Trophoblast cell (in vitro differentiated cells and primary cell): ENCODE measurements around the gene OLFM1.
"Not testable (repeated sequence)": the region's sequence is repeated elsewhere in the genome, so short reads cannot be mapped to it uniquely, and the experiment has no call there.

Experiments
- DNase-seq, 2 donors: peaks; one replicate each; pipeline ENCODE4 v3.0.0-alpha.2; 2016
- H2AFZ ChIP-seq: 2 replicates; pipeline ENCODE4 v1.6.1; 2013; ENCODE audit warnings: low read length, moderate library complexity, mild to moderate bottlenecking; ENCODE audit not compliant: insufficient read depth, poor library complexity
- H2AK5ac ChIP-seq: 2 replicates; pipeline ENCODE4 v1.6.1; 2013; ENCODE audit warnings: mild to moderate bottlenecking, low read length
- H2BK120ac ChIP-seq: 2 replicates; pipeline ENCODE4 v1.6.1; 2013; ENCODE audit warnings: low read length, mild to moderate bottlenecking, moderate library complexity; ENCODE audit not compliant: insufficient read depth, poor library complexity
- H2BK12ac ChIP-seq: 2 replicates; pipeline ENCODE4 v1.6.1; 2013; ENCODE audit warnings: mild to moderate bottlenecking, low read length, moderate library complexity
- H2BK5ac ChIP-seq: 2 replicates; pipeline ENCODE4 v1.6.1; 2013; ENCODE audit warnings: low read length, low read depth, moderate library complexity, mild to moderate bottlenecking; ENCODE audit not compliant: poor library complexity
- H3K14ac ChIP-seq: 2 replicates; pipeline ENCODE4 v1.6.1; 2013; ENCODE audit warnings: mild to moderate bottlenecking, low read length
- H3K18ac ChIP-seq: 2 replicates; pipeline ENCODE4 v1.6.1; 2013; ENCODE audit warnings: mild to moderate bottlenecking, low read length
- H3K23ac ChIP-seq: 2 replicates; pipeline ENCODE4 v1.6.1; 2013; ENCODE audit warnings: low read length
- H3K27ac ChIP-seq: 2 replicates; pipeline ENCODE4 v1.5.1; 2013; ENCODE audit warnings: low read depth, mild to moderate bottlenecking, inconsistent platforms, low read length, moderate library complexity
- H3K27me3 ChIP-seq: 2 replicates; pipeline ENCODE4 v1.6.1; 2013; ENCODE audit warnings: inconsistent platforms, mild to moderate bottlenecking, low read length, moderate library complexity; ENCODE audit not compliant: insufficient read depth
- H3K36me3 ChIP-seq, 2 experiments: 1 replicate in 1 of 2; 2 replicates in 1 of 2; pipeline ENCODE4 v1.6.1; 2013; ENCODE audit warnings: low read length in 2 of 2, mild to moderate bottlenecking in 2 of 2, moderate library complexity in 1 of 2; ENCODE audit not compliant: insufficient read depth in 2 of 2, control insufficient read depth in 1 of 2
- H3K4ac ChIP-seq: 2 replicates; pipeline ENCODE4 v1.6.1; 2013; ENCODE audit warnings: low read depth, mild to moderate bottlenecking, low read length, moderate library complexity
- H3K4me1 ChIP-seq, 2 experiments: 1 replicate in 1 of 2; 2 replicates in 1 of 2; pipeline ENCODE4 v1.6.1; 2013; ENCODE audit warnings: low read length in 2 of 2, mild to moderate bottlenecking in 2 of 2, moderate library complexity in 1 of 2; ENCODE audit not compliant: insufficient read depth in 2 of 2, control insufficient read depth in 1 of 2
- H3K4me2 ChIP-seq: 2 replicates; pipeline ENCODE4 v1.6.1; 2013; ENCODE audit warnings: inconsistent platforms, mild to moderate bottlenecking, low read length, moderate library complexity
- H3K4me3 ChIP-seq: 2 replicates; pipeline ENCODE4 v1.5.1; 2013; ENCODE audit warnings: mild to moderate bottlenecking, low read depth, low read length, inconsistent platforms
- H3K79me1 ChIP-seq: one replicate; pipeline ENCODE4 v1.6.1; 2013; ENCODE audit warnings: low read length
- H3K79me2 ChIP-seq: 2 replicates; pipeline ENCODE4 v1.6.1; 2013; ENCODE audit warnings: low read length, mild to moderate bottlenecking; ENCODE audit not compliant: control insufficient read depth, insufficient read depth, poor library complexity
- H3K9ac ChIP-seq: 2 replicates; pipeline ENCODE4 v1.6.1; 2013; ENCODE audit warnings: mild to moderate bottlenecking, low read length
- H3K9me3 ChIP-seq: 2 replicates; pipeline ENCODE4 v1.6.1; 2013; ENCODE audit warnings: low read depth, mild to moderate bottlenecking, control low read depth, inconsistent platforms, low read length; ENCODE audit not compliant: insufficient read depth
- H4K12ac ChIP-seq: 2 replicates; pipeline ENCODE4 v1.6.1; 2013; ENCODE audit warnings: low read depth, mild to moderate bottlenecking, low read length, moderate library complexity
- H4K8ac ChIP-seq: 2 replicates; pipeline ENCODE4 v1.6.1; 2013; ENCODE audit warnings: low read depth, mild to moderate bottlenecking, low read length, moderate library complexity
- H4K91ac ChIP-seq: one replicate; pipeline ENCODE4 v1.6.1; 2013; ENCODE audit warnings: low read depth, mild to moderate bottlenecking, low read length, moderate library complexity
- WGBS: extraction: QIAGEN DNeasy Blood & Tissue Kit; methylation state at CpG from one replicate; pipeline ENCODE4 v1.1.7; 2013; ENCODE audit warnings: missing lambda C conversion rate; ENCODE audit not compliant: insufficient read length, insufficient coverage; ENCODE audit errors: extremely low coverage; 5-methylcytosine and 5-hydroxymethylcytosine counted together

Gene OLFM1

GRCh38 chr9:135061441-135061840 lies 26.0 kb upstream of the OLFM1 start:
- Histone ChIP-seq H4K91ac (no peak overlapping the region), H4K8ac (no peak overlapping the region), H3K4ac (no peak overlapping the region), H3K79me2 (no peaks in the 10 kb centered on the region), H3K79me1 (no peaks in the 10 kb centered on the region), H3K14ac (no peak overlapping the region), H3K9ac (no peak overlapping the region), H3K18ac (no peak overlapping the region), H3K9me3 (peaks cover 23% of the 10 kb centered on the region), H3K4me1 (no peaks in the 10 kb centered on the region), H3K27me3 (no peaks in the 10 kb centered on the region), H2BK120ac (no peak overlapping the region), H3K4me2 (no peak overlapping the region), H3K4me3 (no peak overlapping the region), H2AFZ (no peak overlapping the region), H3K23ac (no peak overlapping the region), H3K36me3 (no peaks in the 10 kb centered on the region), H2AK5ac (no peak overlapping the region), H4K12ac (no peak overlapping the region), H2BK12ac (no peak overlapping the region), H2BK5ac (no peak overlapping the region), H3K27ac (no peak overlapping the region)
- DNase-seq = no peak
- WGBS = no CpG with 5 or more reads among the region's 12 CpGs

GRCh38 chr9:135062254-135062653 lies 25.2 kb upstream of the OLFM1 start:
- no peak overlapping the region for H4K91ac ChIP-seq
- DNase-seq = no peak
- WGBS = no CpG with 5 or more reads among the region's 5 CpGs
- no peak overlapping the region for H3K14ac ChIP-seq
- no peak overlapping the region for H3K18ac ChIP-seq
- no peaks in the 10 kb centered on the region for H3K79me1 ChIP-seq
- H2BK120ac ChIP-seq = no peak overlapping the region
- H4K12ac ChIP-seq = no peak overlapping the region
- no peak overlapping the region for H2AFZ ChIP-seq
- no peak overlapping the region for H3K27ac ChIP-seq
- no peak overlapping the region for H2BK5ac ChIP-seq
- H2AK5ac ChIP-seq = no peak overlapping the region
- no peaks in the 10 kb centered on the region for H3K79me2 ChIP-seq
- H3K9ac ChIP-seq = no peak overlapping the region
- H3K4me2 ChIP-seq = no peak overlapping the region
- H2BK12ac ChIP-seq = no peak overlapping the region
- H3K4ac ChIP-seq = no peak overlapping the region
- no peak overlapping the region for H3K23ac ChIP-seq
- H4K8ac ChIP-seq = no peak overlapping the region
- H3K36me3 ChIP-seq = no peaks in the 10 kb centered on the region
- H3K9me3 ChIP-seq = peaks cover 23% of the 10 kb centered on the region
- no peaks in the 10 kb centered on the region for H3K27me3 ChIP-seq
- H3K4me1 ChIP-seq = no peaks in the 10 kb centered on the region
- no peak overlapping the region for H3K4me3 ChIP-seq

GRCh38 chr9:135063466-135063865 lies 24.0 kb upstream of the OLFM1 start:
- peaks cover 23% of the 10 kb centered on the region for H3K9me3 ChIP-seq
- H3K4me2 ChIP-seq, H2BK120ac ChIP-seq, H3K14ac ChIP-seq, H3K23ac ChIP-seq, H3K4ac ChIP-seq, H2AFZ ChIP-seq, H3K27ac ChIP-seq, H4K91ac ChIP-seq, H2AK5ac ChIP-seq, H3K79me2 ChIP-seq, H3K18ac ChIP-seq, DNase-seq, H2BK12ac ChIP-seq, H4K12ac ChIP-seq, H3K4me1 ChIP-seq, H3K79me1 ChIP-seq, H4K8ac ChIP-seq, H2BK5ac ChIP-seq, H3K27me3 ChIP-seq, H3K4me3 ChIP-seq, H3K9ac ChIP-seq, H3K36me3 ChIP-seq: not testable (repeated sequence)
- no CpG with 5 or more reads among the region's 4 CpGs for WGBS

GRCh38 chr9:135063888-135064287 lies 23.6 kb upstream of the OLFM1 start:
- not testable (repeated sequence) for H3K79me2 ChIP-seq, H2AFZ ChIP-seq, H2BK5ac ChIP-seq, H4K91ac ChIP-seq, H3K27me3 ChIP-seq, H3K36me3 ChIP-seq, H3K79me1 ChIP-seq, DNase-seq, H3K14ac ChIP-seq, H3K18ac ChIP-seq, H2BK12ac ChIP-seq, H2BK120ac ChIP-seq, H4K8ac ChIP-seq, H3K9ac ChIP-seq, H3K27ac ChIP-seq, H3K4me2 ChIP-seq, H3K4me3 ChIP-seq, H3K4me1 ChIP-seq, H2AK5ac ChIP-seq, H4K12ac ChIP-seq, H3K4ac ChIP-seq, H3K23ac ChIP-seq
- peaks cover 23% of the 10 kb centered on the region for H3K9me3 ChIP-seq
- no CpG with 5 or more reads among the region's 4 CpGs for WGBS
